GM21447 (cell line): ENCODE measurements around the gene FBLN1.
"Not testable (repeated sequence)": the region's sequence is repeated elsewhere in the genome, so short reads cannot be mapped to it uniquely, and the experiment has no call there.

Experiments
- ATAC-seq: cut with Tn5 transposase; IDR thresholded peaks from one replicate; pipeline ENCODE4 v1.9.1; 2021; ENCODE audit not compliant: unreplicated experiment

FBLN1 gene

DNA sequence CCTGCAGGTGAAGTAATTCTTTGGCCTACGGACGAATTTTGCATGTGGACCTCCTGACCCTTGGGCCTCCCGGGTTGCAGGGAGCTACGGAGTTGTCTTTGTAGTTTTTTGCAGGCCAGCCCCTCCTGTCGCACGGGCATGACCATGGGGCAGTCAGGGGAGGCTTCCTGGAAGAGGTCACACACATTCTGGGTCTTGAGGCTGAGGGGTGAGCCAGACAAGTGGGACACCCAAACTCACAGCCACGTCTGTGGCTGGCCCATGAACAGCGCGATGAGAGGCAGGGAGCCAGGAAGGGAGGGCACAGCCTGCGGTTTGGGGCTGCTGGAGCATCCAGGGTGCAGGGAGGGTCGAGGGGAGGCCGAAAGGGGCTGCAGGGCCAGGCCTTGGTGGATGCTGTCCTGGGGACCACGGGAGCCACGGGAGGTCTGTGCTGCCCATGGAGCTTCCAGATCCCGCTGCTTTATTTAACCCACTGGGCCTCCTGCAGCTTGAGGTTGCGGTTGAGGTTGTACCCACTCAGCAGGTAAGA is 78.9 kb downstream of the FBLN1 start:
- ATAC-seq = no peak

DNA sequence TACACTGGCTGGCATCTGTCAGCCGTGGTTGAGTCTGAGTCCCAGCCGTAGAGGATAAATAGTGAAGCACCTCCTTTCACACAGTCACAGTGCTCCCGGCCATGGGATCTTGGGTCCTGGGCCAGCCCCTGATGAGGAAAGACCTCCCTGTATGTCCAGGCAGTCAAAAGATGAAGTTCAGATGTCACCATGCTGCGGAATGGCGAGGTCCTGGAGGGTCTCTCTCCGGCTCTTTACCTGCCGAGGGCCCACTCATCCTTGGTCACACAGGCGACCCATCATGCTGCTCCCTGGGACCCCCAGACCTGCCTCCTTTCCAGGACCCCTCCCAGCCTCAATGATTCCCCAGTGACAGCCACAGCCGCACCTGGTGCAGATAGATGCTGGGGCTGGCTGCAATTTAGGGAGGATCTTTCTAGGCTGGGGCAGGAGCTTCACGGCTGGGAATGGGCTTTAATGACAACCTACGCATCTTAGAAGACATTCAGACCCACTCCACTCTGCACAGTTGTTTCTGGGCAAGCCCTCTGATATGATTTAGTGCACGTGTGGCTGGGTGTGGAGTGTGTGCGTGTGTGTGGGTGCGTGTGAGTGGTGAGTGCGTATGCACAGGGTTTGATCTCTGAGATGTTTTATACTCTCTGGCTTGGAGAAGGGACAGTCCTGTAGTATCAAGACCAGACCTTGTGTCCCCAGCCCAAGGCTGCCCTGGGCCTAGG is 79.7 kb downstream of the FBLN1 start:
- ATAC-seq = no peak

DNA sequence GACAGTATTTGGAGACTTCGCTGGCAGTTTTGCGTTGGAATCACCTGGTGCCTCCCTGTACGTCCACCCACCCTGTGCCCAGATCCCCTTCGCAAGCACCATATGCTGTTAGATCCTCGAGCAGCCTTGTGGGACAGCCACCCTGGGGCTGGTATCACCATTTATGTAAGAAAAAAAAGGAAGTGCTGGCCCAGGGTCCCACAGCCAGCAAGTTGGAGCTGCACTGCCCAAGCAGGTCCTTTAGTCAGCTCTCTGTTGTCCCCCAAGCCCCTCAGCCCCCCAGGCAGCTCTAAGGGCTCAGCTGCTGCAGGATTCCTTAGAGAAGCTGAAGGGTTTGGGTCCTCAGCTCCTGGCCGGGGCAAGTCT is 80.3 kb downstream of the FBLN1 start:
- no peak for ATAC-seq

DNA sequence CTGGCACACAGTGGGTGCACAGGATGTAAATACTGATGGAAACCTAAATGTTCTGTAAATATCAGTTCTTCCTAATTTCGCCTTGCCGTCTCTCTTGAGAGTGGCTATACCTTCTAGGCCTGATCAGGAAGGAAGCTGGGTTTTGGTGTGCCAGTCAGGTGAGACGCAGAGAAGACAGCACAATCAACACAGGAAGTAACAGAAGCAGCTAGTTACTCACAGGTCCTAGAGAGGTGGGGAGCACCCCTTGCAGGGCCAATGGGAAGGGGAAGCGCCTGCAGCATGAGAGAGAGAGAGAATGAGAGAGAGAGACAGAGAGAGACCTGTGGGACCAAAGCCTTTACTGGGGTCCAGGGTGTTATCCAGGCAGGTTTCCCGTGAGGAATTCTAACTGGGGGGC is 80.8 kb downstream of the FBLN1 start:
- no peak for ATAC-seq

DNA sequence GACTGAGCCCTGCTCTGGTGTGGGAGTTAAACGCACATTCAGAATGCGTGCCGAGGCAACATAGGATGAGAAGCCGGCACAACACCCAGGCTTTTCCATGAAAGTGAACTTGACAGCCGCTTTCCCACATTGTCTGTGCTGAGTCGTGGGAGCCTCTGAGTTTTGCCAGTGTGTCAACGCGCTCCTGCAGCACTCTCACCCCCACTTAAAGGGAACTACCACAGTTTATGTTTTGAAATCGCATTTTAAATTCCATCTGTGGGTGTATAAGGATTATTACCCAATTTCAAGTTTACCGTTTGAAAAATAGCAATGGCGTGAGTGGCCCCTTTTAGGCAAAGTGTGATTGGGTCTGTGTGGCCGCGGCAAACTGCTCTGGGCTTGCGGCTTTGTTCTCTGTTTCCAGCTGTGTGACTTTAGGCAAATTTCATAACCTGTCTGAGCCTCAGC is 81.5 kb downstream of the FBLN1 start:
- ATAC-seq = no peak

DNA sequence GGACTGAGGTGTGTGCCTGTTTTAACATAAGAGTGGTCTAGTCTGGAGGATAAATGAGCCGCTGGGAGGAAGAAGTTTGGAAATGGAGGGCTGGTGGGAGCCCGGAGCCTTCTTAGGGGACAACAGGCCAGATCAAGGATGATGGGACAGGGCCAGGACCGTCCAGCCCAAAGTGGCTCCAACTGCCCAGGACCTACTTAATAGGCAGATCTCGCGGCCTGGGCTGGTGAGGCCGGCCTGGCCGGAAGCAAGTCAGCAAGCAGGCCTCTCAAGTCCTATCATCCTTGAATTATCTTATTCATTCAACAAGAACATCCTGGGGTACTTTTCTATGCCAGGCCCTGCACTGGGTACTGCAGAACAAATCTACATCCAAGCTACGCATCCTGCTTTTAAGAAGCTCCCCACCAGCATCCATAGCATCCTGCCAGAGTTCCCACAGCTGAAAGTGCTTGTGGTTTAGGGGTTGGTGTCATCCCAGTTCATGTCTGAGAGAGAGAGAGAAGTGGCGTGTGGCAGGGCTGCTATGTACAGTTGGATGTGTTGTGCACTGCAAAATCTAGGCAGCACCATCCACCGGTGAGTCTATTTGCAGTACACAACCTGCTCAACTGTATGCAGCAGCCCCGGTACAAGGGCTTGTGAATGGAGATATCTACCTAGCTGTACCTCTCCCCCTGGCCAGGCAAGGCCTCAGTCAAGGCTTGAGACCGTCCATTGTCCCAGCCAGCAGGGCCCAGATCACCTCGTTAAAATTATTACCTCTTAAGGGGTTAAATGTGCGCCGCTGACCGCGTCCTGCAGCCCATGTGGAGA is 82.1 kb downstream of the FBLN1 start:
- ATAC-seq = no peak

DNA sequence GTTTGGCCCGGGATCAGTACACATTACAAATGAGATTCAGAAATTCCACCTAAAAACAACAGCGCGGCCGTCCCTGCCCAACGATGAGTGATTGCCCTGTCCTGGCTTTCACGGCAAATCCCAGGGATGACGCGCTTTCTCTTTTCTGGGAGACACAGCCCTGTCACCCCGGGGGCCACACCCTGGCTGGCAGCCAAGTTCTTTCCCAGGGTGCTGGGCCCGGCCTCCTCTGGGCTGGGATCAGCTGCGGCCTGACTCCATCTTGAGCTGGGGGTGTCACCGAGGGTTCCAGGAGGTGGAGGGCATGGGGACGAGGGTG is 82.7 kb downstream of the FBLN1 start:
- ATAC-seq = no peak

DNA sequence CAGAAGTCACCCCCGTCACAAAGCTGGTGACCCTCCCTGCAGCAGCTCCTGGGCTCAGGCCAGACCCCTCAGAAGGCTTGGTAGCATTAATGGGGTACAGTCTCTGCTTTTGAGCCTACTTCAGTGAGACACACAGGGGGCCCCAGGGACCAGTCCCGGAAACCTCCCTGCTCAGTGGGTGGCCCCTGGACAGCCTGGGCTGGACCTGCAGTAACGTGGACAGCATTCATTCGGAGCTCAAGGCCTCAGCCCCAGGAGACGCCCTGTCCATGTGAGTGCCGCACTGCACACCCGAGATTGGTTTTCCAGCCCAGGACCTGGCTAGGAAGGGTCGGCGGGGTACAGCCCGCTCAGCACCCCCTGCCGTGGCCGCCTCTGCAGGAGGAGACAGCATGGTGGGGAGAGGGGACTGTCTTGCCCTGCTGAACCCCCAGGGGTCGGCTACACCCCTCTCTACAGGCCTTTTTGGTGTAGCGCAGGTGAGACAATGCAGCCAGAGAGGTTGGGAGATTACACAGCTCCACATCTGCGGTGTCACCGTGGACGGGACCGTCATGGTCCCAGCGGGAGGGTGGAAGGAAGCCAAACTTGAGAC is 83.4 kb downstream of the FBLN1 start:
- no peak for ATAC-seq

DNA sequence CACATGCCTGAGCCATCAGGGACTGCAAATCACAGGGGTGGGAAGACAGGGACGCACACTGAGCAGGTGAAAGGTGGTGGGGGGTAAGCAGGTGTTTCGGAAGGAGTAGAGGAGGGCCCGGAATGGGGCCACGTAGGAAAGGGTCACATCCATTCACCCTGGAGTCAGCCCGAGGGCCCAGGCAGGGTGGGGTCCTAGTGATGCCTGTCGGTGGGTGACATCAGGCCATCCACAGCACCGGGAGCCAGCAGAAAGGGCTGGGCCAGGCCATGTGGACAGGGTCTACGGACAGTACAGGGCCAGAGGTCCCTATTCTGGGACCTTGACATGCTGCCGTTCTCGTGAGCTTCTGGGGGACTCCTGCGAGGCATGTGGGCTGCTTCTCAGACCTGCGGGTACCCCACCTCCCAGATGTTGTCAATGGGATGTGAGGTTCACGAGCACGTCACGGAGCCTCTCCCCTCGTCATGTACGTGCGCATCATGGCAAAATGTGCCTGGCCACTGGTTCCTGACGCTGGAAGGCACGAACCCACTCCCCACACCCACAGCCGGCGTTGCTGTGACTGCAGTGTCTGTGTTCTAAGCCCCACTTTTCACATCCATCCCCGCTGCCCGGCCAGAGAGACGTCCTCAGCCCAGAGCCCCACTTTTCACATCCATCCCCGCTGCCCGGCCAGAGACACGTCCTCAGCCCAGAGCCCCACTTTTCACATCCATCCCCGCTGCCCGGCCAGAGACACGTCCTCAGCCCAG is 84.1 kb downstream of the FBLN1 start:
- ATAC-seq = no peak

DNA sequence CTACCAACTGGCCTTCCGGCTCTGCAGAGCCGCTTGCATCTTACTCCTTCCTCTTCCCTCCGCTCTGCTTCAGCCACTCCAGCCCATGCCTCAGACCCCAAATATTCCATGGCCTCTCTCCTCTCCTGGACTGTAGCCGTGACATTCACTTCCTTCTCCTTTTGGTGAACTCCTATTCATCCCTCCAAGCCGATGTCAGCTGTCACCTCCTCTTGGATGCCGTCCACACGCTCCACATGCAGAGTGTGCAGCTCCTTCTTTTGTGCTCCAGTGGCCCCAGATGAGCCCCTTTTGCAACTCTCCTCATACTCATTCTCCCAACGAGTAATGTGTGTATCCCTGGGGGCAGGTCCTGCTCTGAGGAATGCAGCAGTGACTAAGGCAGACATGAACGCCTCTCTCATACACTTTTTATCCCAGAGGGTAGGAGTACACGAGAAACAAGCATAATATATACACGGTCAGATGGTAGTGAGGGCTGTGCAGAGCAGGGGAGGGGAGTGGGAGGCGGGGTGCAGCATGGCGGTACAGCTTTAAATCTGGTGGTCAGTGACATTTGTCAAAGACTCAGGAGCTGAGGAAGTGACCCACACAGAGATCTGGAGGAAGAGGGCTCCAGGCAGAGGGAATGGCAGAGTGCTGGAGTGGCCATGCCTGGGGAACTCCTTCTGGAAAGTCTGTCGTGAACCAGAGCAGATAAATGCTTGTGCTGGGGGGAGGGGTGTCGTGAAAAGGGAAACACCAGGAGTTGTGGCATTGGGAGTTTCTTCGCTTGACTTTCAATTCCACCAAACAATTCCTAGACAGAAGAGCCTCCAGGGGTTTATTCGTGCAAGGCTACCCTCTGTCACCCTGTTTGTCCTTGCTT is 85.2 kb downstream of the FBLN1 start:
- no peak for ATAC-seq

DNA sequence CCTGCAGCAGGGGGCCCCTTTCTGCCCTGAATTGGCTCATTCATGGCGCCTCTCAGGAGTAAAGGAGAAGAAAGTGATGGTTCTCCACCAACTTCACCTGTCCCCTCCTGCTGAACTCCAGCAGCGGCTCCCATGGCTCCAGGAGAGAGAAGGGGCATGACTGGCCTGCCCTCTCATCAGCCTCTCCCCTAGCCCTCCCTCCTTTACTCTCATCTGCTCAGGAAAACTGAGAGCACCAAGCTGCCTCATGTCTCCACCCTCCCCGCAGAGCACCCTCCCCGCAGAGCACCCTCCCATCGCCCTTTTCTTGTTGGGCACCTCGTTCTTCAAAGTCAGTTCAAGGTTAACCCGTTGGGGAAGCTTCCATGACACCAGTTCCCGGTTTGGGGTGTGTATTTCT is 86.9 kb downstream of the FBLN1 start:
- ATAC-seq = no peak

DNA sequence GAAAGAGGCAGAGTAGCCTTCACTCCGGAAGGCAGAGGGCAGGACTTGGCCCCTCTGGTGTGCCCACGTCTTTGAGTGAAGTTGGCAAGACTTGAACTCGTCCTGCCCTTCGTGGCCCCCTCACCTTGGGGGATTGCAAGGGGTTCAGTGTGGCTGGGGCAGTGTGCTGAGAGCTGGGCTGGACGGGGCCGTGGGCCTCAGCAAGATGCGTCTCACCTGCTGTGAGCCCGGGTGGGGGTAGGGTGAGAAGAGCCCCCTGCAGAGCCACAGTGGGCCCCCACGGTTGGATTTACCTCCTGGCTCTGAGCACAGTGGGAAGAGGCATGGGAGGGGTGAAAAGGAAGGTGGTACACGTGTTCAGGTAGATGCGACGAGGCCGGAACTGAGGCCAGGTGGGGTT is 87.6 kb downstream of the FBLN1 start:
- ATAC-seq = no peak

DNA sequence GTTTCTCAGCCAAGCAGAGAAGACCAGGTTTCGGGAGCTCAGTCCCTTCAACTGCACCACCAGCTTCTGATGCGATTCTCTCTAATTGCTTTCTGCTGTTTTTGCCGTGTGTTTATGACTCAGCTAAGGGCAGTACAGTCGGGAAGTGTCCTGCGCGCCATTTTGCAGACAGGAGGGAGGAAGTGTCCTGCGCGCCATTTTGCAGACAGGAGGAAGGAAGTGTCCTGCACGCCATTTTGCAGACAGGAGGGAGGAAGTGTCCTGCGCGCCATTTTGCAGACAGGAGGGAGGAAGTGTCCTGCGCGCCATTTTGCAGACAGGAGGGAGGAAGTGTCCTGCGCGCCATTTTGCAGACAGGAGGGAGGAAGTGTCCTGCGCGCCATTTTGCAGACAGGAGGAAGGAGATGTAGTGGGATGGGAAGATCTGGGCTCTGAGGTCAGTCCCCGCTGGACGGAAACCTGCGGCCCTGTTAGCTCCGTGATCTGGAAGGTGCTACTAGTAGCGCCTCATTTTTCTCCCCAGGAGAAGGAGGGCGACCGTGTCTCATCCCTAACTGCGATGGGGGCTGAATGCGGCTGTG is 89.0 kb downstream of the FBLN1 start:
- ATAC-seq = not testable (repeated sequence)

DNA sequence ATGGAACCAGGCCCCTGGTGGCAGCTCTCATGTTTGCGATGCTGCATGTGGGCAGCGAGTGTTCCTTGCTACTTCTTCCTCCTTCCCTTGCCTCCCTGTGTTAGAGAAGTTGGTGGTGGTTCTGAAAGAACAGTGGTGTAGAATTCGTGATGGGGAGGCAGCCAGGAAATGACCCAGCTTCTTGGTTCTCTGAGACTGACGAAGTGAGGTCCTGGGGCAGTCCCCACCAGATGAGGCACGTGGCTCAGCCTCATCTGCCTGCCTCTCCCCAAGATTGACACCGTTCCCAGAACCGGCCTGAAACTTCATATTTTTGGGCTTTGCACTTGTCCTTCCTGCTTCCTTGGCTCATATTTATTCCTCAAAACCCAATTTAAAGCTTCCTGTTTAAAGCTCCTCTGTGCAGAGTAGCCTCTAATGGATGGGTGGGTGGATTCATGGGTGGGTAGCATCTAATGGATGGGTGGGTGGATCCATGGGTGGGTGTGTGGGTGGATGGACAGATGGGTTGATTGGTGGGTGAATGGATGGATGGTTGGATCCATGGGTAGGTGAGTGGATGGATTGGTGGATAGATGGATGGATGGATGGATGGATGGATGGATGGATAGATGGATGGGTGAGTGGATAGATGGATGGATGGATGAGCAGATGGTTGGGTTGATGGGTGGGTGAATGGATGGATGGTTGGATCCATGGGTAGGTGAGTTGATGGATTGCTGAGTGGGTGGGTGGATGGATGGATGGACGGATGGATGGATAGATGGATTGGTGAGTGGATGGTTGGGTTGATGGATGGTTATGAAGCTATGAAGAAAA is 91.6 kb downstream of the FBLN1 start:
- no peak for ATAC-seq

DNA sequence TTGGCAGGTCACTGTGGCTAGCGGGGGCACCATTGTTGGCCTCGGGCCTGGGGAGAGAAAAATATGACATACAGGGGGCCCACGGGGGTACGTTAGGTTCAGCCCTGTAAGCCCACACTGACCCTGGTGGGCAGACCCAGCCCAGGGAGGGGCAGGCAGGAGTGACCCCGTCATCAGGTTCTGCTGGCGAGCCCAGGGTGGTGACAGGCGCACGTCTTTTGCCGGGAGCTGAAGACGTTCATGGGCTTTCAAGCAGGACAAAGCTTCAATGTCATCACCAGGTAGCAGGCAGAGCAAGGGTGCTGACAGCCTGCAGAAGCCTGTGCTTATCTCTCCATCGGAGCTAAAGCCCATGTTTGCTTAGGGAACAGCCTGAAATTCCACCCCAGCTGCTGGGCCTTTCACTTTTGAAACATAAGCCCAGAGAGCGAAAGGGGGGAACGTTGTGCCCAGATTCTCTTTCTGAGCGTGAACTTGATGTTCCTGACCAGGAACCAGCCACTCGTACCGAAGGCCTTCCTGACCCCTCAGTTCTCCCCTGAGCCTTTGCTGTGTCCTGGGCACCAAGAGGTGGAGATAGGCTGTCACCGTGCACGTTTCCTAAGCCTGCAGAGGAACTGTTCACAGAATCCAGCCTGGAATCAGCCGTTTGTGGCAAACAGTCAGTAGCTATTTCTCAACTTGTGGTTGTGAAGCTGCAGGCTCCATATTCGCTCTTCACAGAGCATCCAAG is 94.9 kb downstream of the FBLN1 start:
- ATAC-seq = no peak

DNA sequence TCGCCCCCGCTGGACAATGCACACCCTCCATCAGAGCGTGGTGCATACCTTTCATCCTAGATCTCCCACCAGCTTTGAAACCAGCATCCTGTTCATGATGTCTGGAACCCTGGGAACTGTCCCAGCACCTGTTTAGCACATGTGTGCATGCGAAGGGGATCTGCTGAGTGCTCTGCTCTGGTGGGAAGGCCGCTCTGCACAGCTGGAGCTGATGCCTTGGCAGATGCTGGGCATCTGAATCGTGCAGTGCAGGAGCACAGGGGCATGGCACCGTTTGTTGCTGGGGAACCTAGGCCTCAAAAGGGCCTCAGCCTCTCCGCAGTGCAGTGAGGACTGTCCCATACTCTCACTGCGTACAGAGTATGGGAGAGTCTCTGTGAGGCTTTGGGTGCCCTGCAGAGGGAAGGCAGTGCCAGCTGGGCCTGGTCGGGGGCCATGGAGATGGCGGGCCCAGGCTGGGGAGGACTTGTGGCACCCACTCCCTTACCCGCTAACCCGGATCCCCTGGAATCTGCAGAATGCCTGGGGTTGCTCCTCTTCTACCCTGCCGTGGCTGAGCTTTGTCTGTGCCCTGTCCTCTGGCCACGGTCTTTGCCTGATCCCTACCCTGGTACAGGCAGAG is 96.0 kb downstream of the FBLN1 start:
- ATAC-seq = no peak

DNA sequence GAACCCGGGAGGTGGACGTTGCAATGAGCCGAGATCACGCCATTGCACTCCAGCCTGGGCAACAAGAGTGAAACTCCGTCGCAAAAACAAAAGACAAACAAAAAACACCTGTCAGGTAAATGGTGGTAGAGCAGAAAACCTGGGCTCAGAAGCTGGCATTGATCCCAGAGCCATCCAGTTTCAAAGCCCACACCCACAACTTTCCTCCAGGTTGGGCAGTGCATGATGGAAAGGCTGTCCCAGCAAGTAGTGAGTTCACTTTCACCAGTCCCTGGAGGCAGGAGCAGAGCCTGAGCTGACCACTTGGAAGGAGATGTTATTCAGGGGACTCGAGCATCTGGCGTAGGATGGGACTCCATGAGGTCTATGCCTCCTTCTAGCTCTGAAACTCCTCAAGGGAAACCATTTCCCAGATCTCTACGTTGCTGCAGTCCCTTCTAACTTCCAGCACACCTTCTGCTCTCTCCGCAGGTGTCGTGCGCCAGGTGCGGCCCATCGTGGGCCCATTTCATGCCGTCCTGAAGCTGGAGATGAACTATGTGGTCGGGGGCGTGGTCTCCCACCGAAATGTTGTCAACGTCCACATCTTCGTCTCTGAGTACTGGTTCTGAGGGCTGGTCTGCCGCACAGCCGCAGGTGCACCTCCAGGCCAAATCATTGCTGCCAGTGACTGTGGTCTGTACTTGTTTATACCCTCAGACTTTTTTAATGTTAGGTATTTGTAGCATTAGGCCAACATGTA is 97.3 kb downstream of the FBLN1 start:
- ATAC-seq = no peak
